H9 (cell line): Measurements from ENCODE around the gene LMOD1. TPM values are rescaled to one million over a fixed set of nuclear protein-coding genes. Genes with fewer than 3 reads are reported as not detected.

Experiments
- DNase-seq: peaks from one replicate; pipeline ENCODE4 v3.0.0-alpha.2; 2017
- H2AFZ ChIP-seq: one replicate; pipeline ENCODE4 v1.6.1; 2013; ENCODE audit warnings: mild to moderate bottlenecking, low read length, control low read depth, moderate library complexity
- H2AK5ac ChIP-seq: 2 replicates; pipeline ENCODE4 v1.6.1; 2013; ENCODE audit warnings: low read length, control low read depth, mixed read lengths; ENCODE audit not compliant: insufficient read length
- H2BK120ac ChIP-seq: one replicate; pipeline ENCODE4 v1.6.1; 2013; ENCODE audit warnings: low read depth, mild to moderate bottlenecking, low read length, control low read depth, inconsistent platforms; ENCODE audit not compliant: poor library complexity, severe bottlenecking
- H2BK12ac ChIP-seq: 2 replicates; pipeline ENCODE4 v1.6.1; 2013; ENCODE audit warnings: low read length, control low read depth, mixed read lengths, low read depth; ENCODE audit not compliant: insufficient read length
- H2BK15ac ChIP-seq: 2 replicates; pipeline ENCODE4 v1.6.1; 2013; ENCODE audit warnings: low read depth, low read length, control low read depth
- H2BK20ac ChIP-seq: one replicate; pipeline ENCODE4 v1.6.1; 2013; ENCODE audit warnings: low read depth, mild to moderate bottlenecking, low read length, control low read depth, inconsistent platforms; ENCODE audit not compliant: poor library complexity, severe bottlenecking
- H2BK5ac ChIP-seq: 2 replicates; pipeline ENCODE4 v1.6.1; 2013; ENCODE audit warnings: low read length, control low read depth, mixed read lengths; ENCODE audit not compliant: insufficient read length
- H3K14ac ChIP-seq: 2 replicates; pipeline ENCODE4 v1.6.1; 2013; ENCODE audit warnings: low read length, control low read depth; ENCODE audit not compliant: insufficient read depth
- H3K18ac ChIP-seq: 2 replicates; pipeline ENCODE4 v1.6.1; 2013; ENCODE audit warnings: low read depth, mild to moderate bottlenecking, mixed read lengths, low read length, control low read depth; ENCODE audit not compliant: insufficient read length
- H3K23ac ChIP-seq: 2 replicates; pipeline ENCODE4 v1.6.1; 2013; ENCODE audit warnings: low read length, control low read depth, mixed read lengths, low read depth; ENCODE audit not compliant: insufficient read length
- H3K23me2 ChIP-seq: 2 replicates; pipeline ENCODE4 v1.6.1; 2013; ENCODE audit warnings: low read depth, mild to moderate bottlenecking, mixed read lengths, low read length, control low read depth; ENCODE audit not compliant: insufficient read length, poor library complexity, severe bottlenecking
- H3K27ac ChIP-seq: 2 replicates; pipeline ENCODE4 v1.5.1; 2013; ENCODE audit warnings: low read length, control low read depth, mixed read lengths, low read depth; ENCODE audit not compliant: insufficient read length
- H3K27me3 ChIP-seq: 2 replicates; pipeline ENCODE4 v1.6.1; 2013; ENCODE audit warnings: low read length, control low read depth, inconsistent platforms; ENCODE audit not compliant: insufficient read depth
- H3K4ac ChIP-seq: 2 replicates; pipeline ENCODE4 v1.6.1; 2013; ENCODE audit warnings: low read depth, mild to moderate bottlenecking, control low read depth, inconsistent platforms, low read length, moderate library complexity
- H3K4me1 ChIP-seq: 2 replicates; pipeline ENCODE4 v1.6.1; 2013; ENCODE audit warnings: low read length, control low read depth, inconsistent platforms; ENCODE audit not compliant: insufficient read depth
- H3K4me2 ChIP-seq: 2 replicates; pipeline ENCODE4 v1.6.1; 2013; ENCODE audit warnings: low read length, control low read depth, mixed read lengths; ENCODE audit not compliant: insufficient read length, insufficient read depth
- H3K56ac ChIP-seq: 2 replicates; pipeline ENCODE4 v1.6.1; 2013; ENCODE audit warnings: low read depth, mild to moderate bottlenecking, mixed read lengths, low read length, control low read depth; ENCODE audit not compliant: insufficient read length
- H3K79me1 ChIP-seq: 2 replicates; pipeline ENCODE4 v1.6.1; 2013; ENCODE audit warnings: low read depth, mild to moderate bottlenecking, moderate library complexity, low read length, control low read depth, inconsistent platforms; ENCODE audit not compliant: insufficient read depth, poor library complexity, severe bottlenecking
- H3K79me2 ChIP-seq: 2 replicates; pipeline ENCODE4 v1.6.1; 2013; ENCODE audit warnings: low read length, control low read depth, inconsistent platforms; ENCODE audit not compliant: insufficient read depth
- H3K9ac ChIP-seq: 2 replicates; pipeline ENCODE4 v1.6.1; 2013; ENCODE audit warnings: low read length, control low read depth, mixed read lengths; ENCODE audit not compliant: insufficient read length; ENCODE audit errors: extremely low read depth
- H3K9me3 ChIP-seq: one replicate; pipeline ENCODE4 v1.6.1; 2013; ENCODE audit warnings: low read depth, low read length, inconsistent platforms; ENCODE audit not compliant: control insufficient read depth
- H3T11ph ChIP-seq: one replicate; pipeline ENCODE4 v1.6.1; 2013; ENCODE audit warnings: mild to moderate bottlenecking, low read length, control low read depth, inconsistent platforms
- H4K20me1 ChIP-seq: one replicate; pipeline ENCODE4 v1.6.1; 2013; ENCODE audit not compliant: control insufficient read depth, insufficient read length, insufficient read depth
- H4K5ac ChIP-seq: 2 replicates; pipeline ENCODE4 v1.6.1; 2013; ENCODE audit warnings: low read depth, mild to moderate bottlenecking, mixed read lengths, low read length, control low read depth; ENCODE audit not compliant: insufficient read length
- H4K8ac ChIP-seq: replicated peaks from 2 replicates; pipeline ENCODE4 v1.6.1; 2013; ENCODE audit warnings: low read length, control low read depth, mixed read lengths, low read depth; ENCODE audit not compliant: insufficient read length
- H4K91ac ChIP-seq: 2 replicates; pipeline ENCODE4 v1.6.1; 2013; ENCODE audit warnings: low read depth, mild to moderate bottlenecking, moderate library complexity, mixed read lengths, low read length, control low read depth; ENCODE audit not compliant: insufficient read length
- H3K27ac Mint-ChIP-seq, 3 experiments: 2 replicates in 2 of 3; 3 replicates in 1 of 3; pipeline ENCODE4 v1.8.0; 2020 to 2021; ENCODE audit warnings: mixed read lengths in 3 of 3, mild to moderate bottlenecking in 1 of 3, moderate library complexity in 1 of 3
- H3K27me3 Mint-ChIP-seq: 2 replicates; pipeline ENCODE4 v1.8.0; 2021; ENCODE audit warnings: low read depth, mild to moderate bottlenecking, moderate library complexity, mixed read lengths
- H3K36me3 Mint-ChIP-seq, 3 experiments: 2 replicates in 2 of 3; 3 replicates in 1 of 3; pipeline ENCODE4 v1.8.0; 2020 to 2021; ENCODE audit warnings: low read depth in 3 of 3, mixed read lengths in 3 of 3; ENCODE audit not compliant: insufficient read depth in 1 of 3
- H3K4me1 Mint-ChIP-seq, 2 experiments: 2 replicates each; pipeline ENCODE4 v1.8.0; 2020; ENCODE audit warnings: mixed read lengths in 2 of 2
- H3K4me3 Mint-ChIP-seq, 2 experiments: 2 replicates in 1 of 2; 3 replicates in 1 of 2; pipeline ENCODE4 v1.8.0; 2020 to 2021; ENCODE audit warnings: mild to moderate bottlenecking in 2 of 2, mixed read lengths in 2 of 2, moderate library complexity in 1 of 2
- H3K9me3 Mint-ChIP-seq, 2 experiments: 2 replicates in 1 of 2; 3 replicates in 1 of 2; pipeline ENCODE4 v1.8.0; 2020; ENCODE audit warnings: mild to moderate bottlenecking in 2 of 2, mixed read lengths in 2 of 2, moderate library complexity in 1 of 2
- CTCF ChIP-seq: fragments of 200-600 bp; sonication (generic); conservative IDR thresholded peaks from 3 replicates; pipeline ENCODE4 v1.8.0; 2021; ENCODE audit warnings: antibody characterized with exemption, mild to moderate bottlenecking
- WGBS: extraction: QIAGEN DNeasy Blood & Tissue Kit; methylation state at CpG from one replicate; pipeline ENCODE4 v1.1.7; 2013; ENCODE audit warnings: missing lambda C conversion rate, low lambda C conversion rate, mixed read lengths; ENCODE audit not compliant: insufficient read length; ENCODE audit errors: extremely low coverage; 5-methylcytosine and 5-hydroxymethylcytosine counted together
- total RNA-seq: library from RNA; stranded (reverse); gene quantifications from 2 replicates; pipeline ENCODE4 v1.2.1, GENCODE V29; 2021

The LMOD1 gene
- total RNA-seq, 1 experiment from 2014 or later = 0.31 TPM

- H3K79me1 ChIP-seq = no peaks in the 10 kb centered on the region
- Mint-ChIP-seq H3K4me3 (peak overlapping the region in 1 of 2 experiments; percentile 43; a peak in 3 of 5 replicates), H3K4me1 (peaks cover 26 to 34% of the 10 kb centered on the region in 2 experiments), H3K36me3 (0 out of 7 replicates have a peak, but pooled peaks cover 0 to 1% (median 0%) of the 10 kb centered on the region in 3 experiments), H3K9me3 (no peaks in the 10 kb centered on the region), H3K27me3 (peaks cover 3% of the 10 kb centered on the region), H3K27ac (no peak overlapping the region)
- no peak overlapping the region for H4K5ac ChIP-seq
- TF ChIP-seq CTCF = no peak
- no peaks in the 10 kb centered on the region for H3K79me2 ChIP-seq
- H3K9ac ChIP-seq = no peak overlapping the region
- no peaks in the 10 kb centered on the region for H3K9me3 ChIP-seq
- H3K23ac ChIP-seq = no peak overlapping the region
- no CpG with 5 or more reads among the region's 7 CpGs for WGBS
- no peak overlapping the region for H2BK12ac ChIP-seq
- no peak for DNase-seq
- H2BK20ac ChIP-seq = no peak overlapping the region
- no peak overlapping the region for H3K27ac ChIP-seq
- no peak overlapping the region for H4K8ac ChIP-seq
- no peak overlapping the region for H2AFZ ChIP-seq
- H3K14ac ChIP-seq = no peak overlapping the region
- no peak overlapping the region for H2AK5ac ChIP-seq
- H4K20me1 ChIP-seq = no peaks in the 10 kb centered on the region
- no peaks in the 10 kb centered on the region for H3K23me2 ChIP-seq
- H2BK120ac ChIP-seq = no peak overlapping the region
- H3K56ac ChIP-seq = no peak overlapping the region
- H2BK5ac ChIP-seq = no peak overlapping the region
- peaks cover 5% of the 10 kb centered on the region; the same call in 1 of the 2 replicates for H3K4me1 ChIP-seq
- no peak overlapping the region for H3K18ac ChIP-seq
- H4K91ac ChIP-seq = no peak overlapping the region
- H2BK15ac ChIP-seq = no peak overlapping the region
- H3K4me2 ChIP-seq = no peak overlapping the region
- H3K4ac ChIP-seq = no peak overlapping the region
- H3K27me3 ChIP-seq = no peaks in the 10 kb centered on the region; the same call in 1 of the 2 replicates
- no peak overlapping the region for H3T11ph ChIP-seq
Measured at GRCh38 chr1:201895120-201895665, 51.2 kb downstream of the LMOD1 start.
